Fibroblast of lung (primary cell): ENCODE measurements around the gene TMPRSS7. TPM values are rescaled to one million over a fixed set of nuclear protein-coding genes. Genes with fewer than 3 reads are reported as not detected.

Experiments
- DNase-seq, 2 donors: peaks; one replicate each; pipeline versions ENCODE4 v3.0.0 to v3.0.0-alpha.2; 2010; ENCODE audit warnings: low read depth in 2 of 2
- H2AFZ ChIP-seq: 2 replicates; pipeline ENCODE4 v1.5.1; 2012; ENCODE audit warnings: low read length, control low read depth, inconsistent platforms
- H3K27ac ChIP-seq: 2 replicates; pipeline ENCODE4 v1.5.1; 2011; ENCODE audit warnings: low read length, control low read depth; ENCODE audit not compliant: insufficient read depth
- H3K27me3 ChIP-seq: 2 replicates; pipeline ENCODE4 v1.5.1; 2011; ENCODE audit warnings: mild to moderate bottlenecking, low read length; ENCODE audit not compliant: control insufficient read depth, insufficient read depth
- H3K36me3 ChIP-seq: 2 replicates; pipeline ENCODE4 v1.5.1; 2011; ENCODE audit warnings: low read length; ENCODE audit not compliant: control insufficient read depth, insufficient read depth
- H3K4me1 ChIP-seq: 2 replicates; pipeline ENCODE4 v1.5.1; 2011; ENCODE audit warnings: low read length; ENCODE audit not compliant: control insufficient read depth, insufficient read depth; ENCODE audit errors: extremely low read depth
- H3K4me2 ChIP-seq: 2 replicates; pipeline ENCODE4 v1.5.1; 2011; ENCODE audit warnings: low read length, control low read depth; ENCODE audit not compliant: insufficient read depth; ENCODE audit errors: extremely low read depth
- H3K4me3 ChIP-seq, 4 experiments: fragments of 200-600 bp in 1 of 4; sonication (generic) in 1 of 4; replicated peaks in 1 of 4; 2 replicates each; pipeline ENCODE4 v1.5.1; 2011 to 2016; ENCODE audit warnings: low read length in 4 of 4, low read depth in 3 of 4, mild to moderate bottlenecking in 3 of 4, control low read depth in 2 of 4, inconsistent platforms in 1 of 4, mixed read lengths in 1 of 4; ENCODE audit not compliant: insufficient read depth in 1 of 4; ENCODE audit errors: control extremely low read depth in 1 of 4
- H3K79me2 ChIP-seq: 2 replicates; pipeline ENCODE4 v1.5.1; 2012; ENCODE audit warnings: mild to moderate bottlenecking, low read length, inconsistent platforms; ENCODE audit not compliant: control insufficient read depth, insufficient read depth
- H3K9ac ChIP-seq: 2 replicates; pipeline ENCODE4 v1.5.1; 2011; ENCODE audit warnings: mild to moderate bottlenecking, low read length, control low read depth; ENCODE audit not compliant: insufficient read depth
- H3K9me3 ChIP-seq: 2 replicates; pipeline ENCODE4 v1.5.1; 2012; ENCODE audit warnings: low read depth, low read length; ENCODE audit not compliant: control insufficient read depth, insufficient read depth
- H4K20me1 ChIP-seq: 2 replicates; pipeline ENCODE4 v1.5.1; 2011; ENCODE audit warnings: low read length; ENCODE audit not compliant: control insufficient read depth, insufficient read depth; ENCODE audit errors: extremely low read depth
- CTCF ChIP-seq, 2 donors: IDR thresholded peaks in 1 of 2; conservative IDR thresholded peaks in 1 of 2; 1 replicate in 1 of 2; 2 replicates in 1 of 2; pipeline ENCODE4 v1.5.1; 2011 to 2012; ENCODE audit warnings: low read length in 2 of 2, control low read depth in 1 of 2, inconsistent platforms in 1 of 2, low read depth in 1 of 2, mild to moderate bottlenecking in 1 of 2
- EZH2 ChIP-seq: IDR thresholded peaks from 2 replicates; pipeline ENCODE4 v1.5.1; 2012; ENCODE audit warnings: low read length, control low read depth, mild to moderate bottlenecking; ENCODE audit errors: missing control alignments
- polyA plus RNA-seq, 2 donors: library from polyadenylated mRNA; depleted of rRNA in 1 of 2; stranded (reverse) in 1 of 2; unstranded in 1 of 2; fragments of >200 nt; gene quantifications; 2 replicates each; pipeline ENCODE4 v1.2.1, GENCODE V29; 2011 to 2012; ENCODE audit warnings: missing spikeins in 1 of 2
- total RNA-seq: library from RNA; depleted of rRNA; stranded (reverse); fragments of >200 nt; gene quantifications from 2 replicates; pipeline ENCODE4 v1.2.1, GENCODE V29; 2014

TMPRSS7 gene
- total and polyA plus RNA-seq, 2 donors (not counting 1 experiment from before 2014, with no cell fraction given): not detected

DNA sequence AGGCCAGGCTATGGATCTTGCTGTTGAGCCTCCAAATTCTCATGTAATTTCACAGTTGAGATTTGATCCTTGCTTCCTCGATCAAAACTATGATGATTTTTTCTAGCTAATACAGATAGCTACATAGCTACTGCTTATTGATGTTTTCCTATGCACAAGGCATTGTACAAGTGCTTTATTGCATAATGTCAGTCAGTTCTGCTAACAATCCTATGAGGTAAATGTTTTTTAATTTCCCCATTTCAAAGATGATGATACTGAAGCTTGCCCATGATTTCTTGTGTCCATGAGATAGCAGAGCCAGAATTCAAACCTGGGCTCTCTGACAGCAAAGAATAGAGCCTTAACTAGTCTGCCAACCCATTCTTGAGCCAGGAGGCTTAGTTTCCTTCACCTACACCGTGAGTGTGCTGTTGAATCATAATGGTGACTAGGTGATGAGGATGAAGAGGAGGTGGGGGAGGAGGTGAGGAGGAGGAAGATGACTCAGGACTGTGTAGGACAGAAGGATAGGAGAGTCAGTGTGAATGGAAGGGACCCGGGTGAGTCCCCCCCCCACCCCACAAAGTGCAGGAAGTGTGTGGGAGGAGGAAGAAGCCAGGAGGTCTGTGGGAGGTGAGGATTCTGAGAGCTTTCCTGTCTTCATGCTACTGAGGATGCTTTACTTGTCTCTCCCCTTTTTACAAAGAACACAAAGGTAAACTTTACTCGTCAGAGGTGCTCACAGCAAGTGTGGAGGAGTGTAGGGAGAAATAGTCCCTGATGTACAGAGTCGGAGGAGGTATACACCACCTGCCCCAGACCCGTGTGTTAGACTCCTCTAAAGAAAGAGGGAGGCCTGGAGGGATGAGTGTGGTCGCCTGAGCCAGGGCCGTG lies 32.2 kb upstream of the TMPRSS7 start:
- DNase-seq: peak in 1 of 2 donors; percentile 76
- no peak overlapping the region for H3K4me3 ChIP-seq
- no peak overlapping the region for H3K4me2 ChIP-seq

DNA sequence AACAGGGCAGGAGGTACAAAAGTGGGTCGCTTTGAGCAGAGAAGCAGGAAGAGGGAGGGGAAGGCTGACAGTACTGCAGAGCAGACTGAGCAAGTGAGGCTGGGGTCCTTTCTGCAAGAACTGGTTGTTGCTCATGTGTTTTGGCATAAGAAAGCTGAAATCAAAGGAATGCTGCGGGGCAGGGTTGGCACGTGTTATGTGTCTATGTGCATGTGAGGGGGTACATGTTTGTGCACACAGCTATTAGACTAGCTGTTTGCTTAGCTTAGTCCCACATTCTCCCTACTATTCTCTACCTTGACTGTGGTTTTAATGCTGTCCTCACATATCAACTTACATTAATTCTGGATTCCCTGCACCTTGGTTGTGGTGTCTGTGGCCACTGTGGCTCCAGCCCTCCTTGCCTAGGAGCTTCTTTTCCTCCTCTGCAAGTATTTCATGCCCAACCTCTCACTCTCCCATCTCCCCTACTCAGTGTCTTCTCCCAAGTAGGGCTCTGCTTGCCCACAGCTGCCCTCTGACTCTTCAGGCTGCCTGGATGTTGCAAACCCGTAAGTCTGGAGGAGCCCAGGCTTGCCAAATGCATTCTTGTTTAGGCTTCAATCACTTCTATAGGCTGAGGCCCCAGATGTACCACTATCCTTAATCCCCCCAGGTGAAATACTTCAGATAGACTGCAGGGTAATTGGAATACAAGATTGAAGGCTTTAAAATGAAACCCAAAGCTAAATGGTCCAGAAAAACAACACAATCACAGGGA lies 31.0 kb upstream of the TMPRSS7 start:
- H3K9me3 ChIP-seq: no peaks in the 10 kb centered on the region
- no peaks in the 10 kb centered on the region for H4K20me1 ChIP-seq
- TF ChIP-seq CTCF (conservative IDR thresholded peaks at IDR 0.05 in 1 of 2, IDR thresholded peaks at IDR 0.05 in 1 of 2; ENCODE audit: low read depth in 1 of 2, low read length in 2 of 2): no peak
- no peak for TF ChIP-seq EZH2
- no peak for DNase-seq
- H3K36me3 ChIP-seq: no peaks in the 10 kb centered on the region
- H3K79me2 ChIP-seq: no peaks in the 10 kb centered on the region
- H3K27ac ChIP-seq: no peak overlapping the region
- no peak overlapping the region for H3K4me2 ChIP-seq
- no peaks in the 10 kb centered on the region for H3K27me3 ChIP-seq
- H3K4me1 ChIP-seq: no peaks in the 10 kb centered on the region
- no peak overlapping the region for H2AFZ ChIP-seq
- H3K4me3 ChIP-seq: no peak overlapping the region
- no peak overlapping the region for H3K9ac ChIP-seq

More for the DNA sequence above, 32.2 kb upstream of the TMPRSS7 start:
- no peak overlapping the region for H3K27ac ChIP-seq
- H3K9me3 ChIP-seq: no peaks in the 10 kb centered on the region
- H3K79me2 ChIP-seq: no peaks in the 10 kb centered on the region
- no peaks in the 10 kb centered on the region for H3K27me3 ChIP-seq
- no peak overlapping the region for H3K9ac ChIP-seq
- H3K4me1 ChIP-seq: no peaks in the 10 kb centered on the region
- H2AFZ ChIP-seq: no peak overlapping the region
- H4K20me1 ChIP-seq: no peaks in the 10 kb centered on the region
- TF ChIP-seq EZH2 (no peak), CTCF (conservative IDR thresholded peaks at IDR 0.05 in 1 of 2, IDR thresholded peaks at IDR 0.05 in 1 of 2; ENCODE audit: low read depth in 1 of 2, low read length in 2 of 2) (no peak)
- H3K36me3 ChIP-seq: no peaks in the 10 kb centered on the region

- no peaks in the 10 kb centered on the region for H3K79me2 ChIP-seq
- no peak for DNase-seq
- H3K9ac ChIP-seq: no peak overlapping the region
- H3K36me3 ChIP-seq: no peaks in the 10 kb centered on the region
- H3K27me3 ChIP-seq: no peaks in the 10 kb centered on the region
- H3K9me3 ChIP-seq: no peaks in the 10 kb centered on the region
- H3K27ac ChIP-seq: no peak overlapping the region
- no peak overlapping the region for H3K4me2 ChIP-seq
- no peaks in the 10 kb centered on the region for H3K4me1 ChIP-seq
- no peaks in the 10 kb centered on the region for H4K20me1 ChIP-seq
- no peak for TF ChIP-seq EZH2
- no peak for TF ChIP-seq CTCF (conservative IDR thresholded peaks at IDR 0.05 in 1 of 2, IDR thresholded peaks at IDR 0.05 in 1 of 2; ENCODE audit: low read depth in 1 of 2, low read length in 2 of 2)
- H3K4me3 ChIP-seq: no peak overlapping the region
- no peak overlapping the region for H2AFZ ChIP-seq
These were observed 30.3 kb upstream of the TMPRSS7 start for GRCh38 chr3:112004187-112004586.
